ENCODE data around the gene AQP5. TPM values are rescaled to one million over a fixed set of nuclear protein-coding genes. Genes with fewer than 3 reads are reported as not detected.

AQP5 gene
- total RNA-seq, 1 donor: not detected

- Histone ChIP-seq H3K4me1 (ENCODE audit: insufficient read depth, low read length) (peaks cover 8% of the 10 kb centered on the region), H3K27ac (ENCODE audit: low read depth, low read length) (no peak overlapping the region), H2AFZ (ENCODE audit: low read length) (no peak overlapping the region), H4K20me1 (ENCODE audit: insufficient read depth, low read length) (no peaks in the 10 kb centered on the region), H3K4me2 (ENCODE audit: insufficient read depth, low read length) (no peak overlapping the region), H3K9me3 (ENCODE audit: low read depth, low read length) (no peaks in the 10 kb centered on the region), H3K4me3 (ENCODE audit: insufficient read depth, low read length) (no peak overlapping the region), H3K27me3 (ENCODE audit: insufficient read depth, low read length) (no peaks in the 10 kb centered on the region), H3K36me3 (ENCODE audit: insufficient read depth, low read length) (no peaks in the 10 kb centered on the region), H3K79me2 (ENCODE audit: insufficient read depth, low read length) (no peaks in the 10 kb centered on the region)
- no peak for DNase-seq (ENCODE audit: insufficient read length, low spot score, missing footprints)
- no peak for TF ChIP-seq CTCF (IDR thresholded peaks at IDR 0.05; ENCODE audit: extremely low read depth, low read depth, low read length)
These were observed 32.1 kb upstream of the AQP5 start for GRCh38 chr12:49929581-49929980.

DNA sequence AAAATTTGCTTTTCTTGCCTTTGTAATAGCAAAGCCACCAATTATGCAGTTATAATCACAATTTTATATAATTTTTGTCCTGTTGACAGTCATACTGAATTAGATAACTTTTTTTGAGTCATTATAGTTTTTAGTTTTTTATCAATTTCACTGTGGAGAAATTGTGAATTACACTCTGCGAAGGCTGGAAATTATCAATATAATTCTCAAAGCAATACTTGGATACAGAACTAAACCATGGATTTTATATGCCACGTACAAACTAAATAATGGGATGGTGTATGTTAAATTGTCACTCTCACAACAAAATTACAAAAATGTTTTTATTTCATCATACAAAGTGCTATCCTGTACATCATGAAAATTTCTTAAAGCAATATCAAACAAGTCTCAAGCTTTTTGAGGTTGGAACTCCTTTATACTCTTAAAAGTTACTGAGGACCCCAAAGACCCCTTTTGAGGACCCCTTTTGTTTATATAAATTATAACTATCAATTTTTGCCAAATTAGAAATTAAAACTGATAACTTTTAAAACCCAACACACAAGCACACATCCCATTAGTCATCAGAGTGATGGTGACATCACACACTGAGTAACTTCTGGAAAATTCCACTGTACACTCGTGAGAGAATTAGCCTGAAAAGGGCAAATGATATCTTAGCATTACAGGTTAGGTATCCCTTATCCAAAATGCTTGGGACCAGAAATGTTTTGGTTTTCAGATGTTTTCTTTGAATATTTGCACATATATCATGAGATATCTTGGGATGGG is 31.0 kb upstream of the AQP5 start:
- Histone ChIP-seq H3K36me3 (ENCODE audit: insufficient read depth, low read length) (no peaks in the 10 kb centered on the region), H3K27ac (ENCODE audit: low read depth, low read length) (peak overlapping the region; percentile 20), H3K4me2 (ENCODE audit: insufficient read depth, low read length) (no peak overlapping the region), H3K27me3 (ENCODE audit: insufficient read depth, low read length) (no peaks in the 10 kb centered on the region), H3K9me3 (ENCODE audit: low read depth, low read length) (no peaks in the 10 kb centered on the region), H3K4me1 (ENCODE audit: insufficient read depth, low read length) (peaks cover 8% of the 10 kb centered on the region), H4K20me1 (ENCODE audit: insufficient read depth, low read length) (no peaks in the 10 kb centered on the region), H3K4me3 (ENCODE audit: insufficient read depth, low read length) (no peak overlapping the region), H2AFZ (ENCODE audit: low read length) (no peak overlapping the region), H3K79me2 (ENCODE audit: insufficient read depth, low read length) (no peaks in the 10 kb centered on the region)
- DNase-seq (ENCODE audit: insufficient read length, low spot score, missing footprints): peak; percentile 81
- TF ChIP-seq CTCF (IDR thresholded peaks at IDR 0.05; ENCODE audit: extremely low read depth, low read depth, low read length): peak; percentile 11

DNA sequence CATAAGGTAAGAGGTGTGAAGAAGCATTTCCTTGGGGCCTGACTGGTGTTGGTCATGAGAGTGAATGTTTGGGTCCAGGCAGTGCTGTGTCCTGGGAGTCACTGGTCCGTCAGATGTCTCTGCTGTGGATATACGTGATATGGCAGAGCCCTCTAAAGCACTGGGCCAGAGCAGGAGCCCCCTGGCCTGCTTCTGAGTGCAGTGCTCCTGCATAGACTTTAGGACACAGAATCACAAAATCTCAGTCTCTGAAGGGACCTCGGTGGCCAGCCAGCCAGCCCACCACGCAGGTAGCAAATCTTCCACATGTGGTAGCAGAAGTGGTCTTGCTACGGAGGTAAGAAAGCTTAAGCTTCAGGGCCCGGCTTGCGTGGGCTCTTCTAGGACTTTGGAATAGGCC is 29.6 kb upstream of the AQP5 start:
- H3K9me3 ChIP-seq (ENCODE audit: low read depth, low read length): no peaks in the 10 kb centered on the region
- no peak overlapping the region for H3K27ac ChIP-seq (ENCODE audit: low read depth, low read length)
- H3K36me3 ChIP-seq (ENCODE audit: insufficient read depth, low read length): no peaks in the 10 kb centered on the region
- H3K27me3 ChIP-seq (ENCODE audit: insufficient read depth, low read length): no peaks in the 10 kb centered on the region
- peaks cover 8% of the 10 kb centered on the region for H3K4me1 ChIP-seq (ENCODE audit: insufficient read depth, low read length)
- H4K20me1 ChIP-seq (ENCODE audit: insufficient read depth, low read length): no peaks in the 10 kb centered on the region
- no peak for TF ChIP-seq CTCF (IDR thresholded peaks at IDR 0.05; ENCODE audit: extremely low read depth, low read depth, low read length)
- H3K4me2 ChIP-seq (ENCODE audit: insufficient read depth, low read length): no peak overlapping the region
- no peak overlapping the region for H3K4me3 ChIP-seq (ENCODE audit: insufficient read depth, low read length)
- H2AFZ ChIP-seq (ENCODE audit: low read length): no peak overlapping the region
- H3K79me2 ChIP-seq (ENCODE audit: insufficient read depth, low read length): no peaks in the 10 kb centered on the region
- DNase-seq (ENCODE audit: insufficient read length, low spot score, missing footprints): no peak

GRCh38 chr12:49932533-49933130 is 29.0 kb upstream of the AQP5 start:
- no peak overlapping the region for H3K4me3 ChIP-seq (ENCODE audit: insufficient read depth, low read length)
- no peak for DNase-seq (ENCODE audit: insufficient read length, low spot score, missing footprints)
- no peaks in the 10 kb centered on the region for H3K79me2 ChIP-seq (ENCODE audit: insufficient read depth, low read length)
- H3K36me3 ChIP-seq (ENCODE audit: insufficient read depth, low read length): no peaks in the 10 kb centered on the region
- no peak overlapping the region for H3K27ac ChIP-seq (ENCODE audit: low read depth, low read length)
- no peak for TF ChIP-seq CTCF (IDR thresholded peaks at IDR 0.05; ENCODE audit: extremely low read depth, low read depth, low read length)
- peaks cover 8% of the 10 kb centered on the region for H3K4me1 ChIP-seq (ENCODE audit: insufficient read depth, low read length)
- H2AFZ ChIP-seq (ENCODE audit: low read length): no peak overlapping the region
- no peaks in the 10 kb centered on the region for H3K27me3 ChIP-seq (ENCODE audit: insufficient read depth, low read length)
- H3K4me2 ChIP-seq (ENCODE audit: insufficient read depth, low read length): no peak overlapping the region
- no peaks in the 10 kb centered on the region for H3K9me3 ChIP-seq (ENCODE audit: low read depth, low read length)
- H4K20me1 ChIP-seq (ENCODE audit: insufficient read depth, low read length): no peaks in the 10 kb centered on the region
